Gastrocnemius medialis (tissue), 4 donors: ENCODE measurements around the gene ARL4D.

Source experiments
- POLR2A ChIP-seq, 2 donors: fragments of 450-650 bp; IDR thresholded peaks; one replicate each; pipeline ENCODE4 v1.6.1; 2017; ENCODE audit warnings: antibody characterized with exemption in 2 of 2, mild to moderate bottlenecking in 2 of 2, moderate library complexity in 2 of 2
- TF ChIP-seq, protein P1 (sequence below), 5 experiments: fragments of 450-650 bp in 3 of 5; fragments of 200-600 bp in 2 of 5; sonication (generic) in 2 of 5; IDR thresholded peaks in 4 of 5; conservative IDR thresholded peaks in 1 of 5; 1 replicate in 4 of 5; 2 replicates in 1 of 5; pipeline ENCODE4 v1.5.1; 2016 to 2019; ENCODE audit warnings: antibody characterized with exemption in 5 of 5, mild to moderate bottlenecking in 3 of 5, moderate library complexity in 3 of 5

DNA sequence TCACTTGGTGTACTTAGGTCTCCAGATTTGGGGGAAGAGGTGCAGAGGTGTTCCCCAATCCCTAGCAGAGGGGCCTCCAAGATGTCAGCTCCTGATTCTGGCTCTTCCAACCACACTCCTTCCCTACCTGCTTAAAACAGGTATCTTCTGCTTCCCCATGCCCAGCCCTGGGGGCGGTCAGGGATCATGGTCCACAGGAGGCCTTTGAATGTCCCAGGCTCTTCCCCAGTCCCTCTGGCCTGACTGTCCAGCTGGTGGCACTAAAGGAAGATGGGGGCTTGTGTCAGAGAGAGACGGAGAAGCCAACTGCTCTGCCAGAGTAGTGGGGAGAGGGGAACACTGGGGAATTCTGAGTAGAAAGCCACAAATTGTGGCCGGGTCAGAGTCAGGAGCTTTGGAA is 3.8 kb downstream of the ARL4D start:
- TF ChIP-seq, protein P1, sequence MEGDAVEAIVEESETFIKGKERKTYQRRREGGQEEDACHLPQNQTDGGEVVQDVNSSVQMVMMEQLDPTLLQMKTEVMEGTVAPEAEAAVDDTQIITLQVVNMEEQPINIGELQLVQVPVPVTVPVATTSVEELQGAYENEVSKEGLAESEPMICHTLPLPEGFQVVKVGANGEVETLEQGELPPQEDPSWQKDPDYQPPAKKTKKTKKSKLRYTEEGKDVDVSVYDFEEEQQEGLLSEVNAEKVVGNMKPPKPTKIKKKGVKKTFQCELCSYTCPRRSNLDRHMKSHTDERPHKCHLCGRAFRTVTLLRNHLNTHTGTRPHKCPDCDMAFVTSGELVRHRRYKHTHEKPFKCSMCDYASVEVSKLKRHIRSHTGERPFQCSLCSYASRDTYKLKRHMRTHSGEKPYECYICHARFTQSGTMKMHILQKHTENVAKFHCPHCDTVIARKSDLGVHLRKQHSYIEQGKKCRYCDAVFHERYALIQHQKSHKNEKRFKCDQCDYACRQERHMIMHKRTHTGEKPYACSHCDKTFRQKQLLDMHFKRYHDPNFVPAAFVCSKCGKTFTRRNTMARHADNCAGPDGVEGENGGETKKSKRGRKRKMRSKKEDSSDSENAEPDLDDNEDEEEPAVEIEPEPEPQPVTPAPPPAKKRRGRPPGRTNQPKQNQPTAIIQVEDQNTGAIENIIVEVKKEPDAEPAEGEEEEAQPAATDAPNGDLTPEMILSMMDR (IDR thresholded peaks at IDR 0.05 in 4 of 5, conservative IDR thresholded peaks at IDR 0.05 in 1 of 5), result no peak
- TF ChIP-seq POLR2A (IDR thresholded peaks at IDR 0.05), result no peak
